GM12892 (cell line): ENCODE measurements around the gene L3MBTL3.

ENCODE experiments used
- POLR2A ChIP-seq: IDR thresholded peaks from 2 replicates; pipeline ENCODE4 v1.6.1; 2011; ENCODE audit warnings: low read depth, low read length, control low read depth
- TAF1 ChIP-seq: IDR thresholded peaks from 2 replicates; pipeline ENCODE4 v1.6.1; 2011; ENCODE audit warnings: low read depth, mild to moderate bottlenecking, control low read depth, low read length, borderline replicate concordance

DNA sequence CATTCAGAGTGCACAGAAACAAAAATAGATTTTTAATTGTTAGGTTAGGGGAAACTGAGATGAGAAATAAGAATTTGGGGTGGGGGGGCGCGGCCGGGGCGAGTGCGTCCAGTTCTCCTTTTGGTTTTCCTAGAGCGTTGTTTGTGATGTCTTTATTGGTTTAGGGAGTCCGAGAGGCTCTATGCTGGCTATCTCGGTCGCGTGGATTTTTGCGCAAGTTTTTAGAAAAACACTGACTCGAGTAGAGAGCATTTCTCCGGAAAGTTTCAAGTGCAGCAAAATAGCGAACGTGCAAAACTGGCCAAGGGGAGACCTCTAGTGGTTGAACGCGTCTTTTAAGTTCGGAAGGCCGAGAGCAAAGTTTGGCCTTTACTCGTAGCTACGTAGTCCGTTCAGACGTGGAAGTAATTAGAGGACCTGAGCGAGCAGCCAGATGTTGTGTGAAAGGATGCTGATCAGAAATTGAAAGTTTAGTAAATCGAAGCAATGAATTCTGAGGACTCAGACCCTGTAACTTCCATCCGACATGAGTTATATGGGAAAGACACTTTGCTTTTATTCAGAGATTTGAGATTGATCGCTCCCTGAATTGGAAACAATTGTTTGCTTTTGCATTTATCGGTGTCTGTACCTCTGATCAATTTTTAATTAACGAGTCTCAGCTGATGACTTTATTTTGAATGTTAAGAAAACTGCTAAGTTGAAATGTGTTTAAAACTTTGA, 2.7 kb downstream of the L3MBTL3 start:
- TF ChIP-seq POLR2A: no peak
- TF ChIP-seq TAF1: no peak
